Neuron (in vitro differentiated cells): Measurements from ENCODE around the gene USP31.

Source experiments
- H2AFZ ChIP-seq: one replicate; pipeline ENCODE4 v1.6.1; 2013; ENCODE audit warnings: low read depth, mild to moderate bottlenecking, inconsistent platforms, low read length, moderate library complexity
- H3K27me3 ChIP-seq: one replicate; pipeline ENCODE4 v1.6.1; 2013; ENCODE audit warnings: low read length; ENCODE audit not compliant: insufficient read depth
- H3K36me3 ChIP-seq: one replicate; pipeline ENCODE4 v1.6.1; 2013; ENCODE audit warnings: low read length; ENCODE audit not compliant: insufficient read depth
- H3K4me1 ChIP-seq: one replicate; pipeline ENCODE4 v1.6.1; 2013; ENCODE audit warnings: low read length; ENCODE audit not compliant: insufficient read depth
- H3K4me3 ChIP-seq: 2 replicates; pipeline ENCODE4 v1.5.1; 2013; ENCODE audit warnings: mild to moderate bottlenecking, low read length, moderate library complexity
- H3K9me3 ChIP-seq: one replicate; pipeline ENCODE4 v1.6.1; 2013; ENCODE audit warnings: low read length

The USP31 gene

GRCh38 chr16:23071196-23072083 is 77.8 kb downstream of the USP31 start:
- Histone ChIP-seq H3K9me3 (no peaks in the 10 kb centered on the region), H3K4me1 (peaks cover 4% of the 10 kb centered on the region), H3K27me3 (no peaks in the 10 kb centered on the region), H3K36me3 (peaks cover 53% of the 10 kb centered on the region), H3K4me3 (no peak overlapping the region), H2AFZ (no peak overlapping the region)

DNA sequence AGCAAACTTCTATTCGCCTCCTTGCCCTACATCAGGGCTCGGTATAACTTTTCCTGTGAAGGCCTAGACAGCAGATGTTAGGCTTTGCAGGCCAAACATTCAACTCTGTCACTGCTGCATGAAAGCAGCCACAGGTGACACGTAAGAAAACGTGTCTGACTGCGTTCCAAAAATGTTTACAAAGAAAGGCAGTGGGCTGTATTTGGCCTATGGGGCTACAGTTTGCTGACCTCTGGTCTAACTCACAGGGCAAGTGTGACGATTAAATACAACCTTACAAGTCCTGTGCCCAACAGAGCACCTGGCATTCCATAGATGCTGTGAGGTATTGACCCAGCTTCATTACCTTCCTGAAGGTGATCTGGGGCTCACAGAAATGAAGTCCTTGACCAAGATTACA is 79.4 kb downstream of the USP31 start:
- H3K36me3 ChIP-seq = peaks cover 53% of the 10 kb centered on the region
- peaks cover 4% of the 10 kb centered on the region for H3K4me1 ChIP-seq
- no peaks in the 10 kb centered on the region for H3K9me3 ChIP-seq
- H2AFZ ChIP-seq = no peak overlapping the region
- H3K4me3 ChIP-seq = no peak overlapping the region
- H3K27me3 ChIP-seq = no peaks in the 10 kb centered on the region

DNA sequence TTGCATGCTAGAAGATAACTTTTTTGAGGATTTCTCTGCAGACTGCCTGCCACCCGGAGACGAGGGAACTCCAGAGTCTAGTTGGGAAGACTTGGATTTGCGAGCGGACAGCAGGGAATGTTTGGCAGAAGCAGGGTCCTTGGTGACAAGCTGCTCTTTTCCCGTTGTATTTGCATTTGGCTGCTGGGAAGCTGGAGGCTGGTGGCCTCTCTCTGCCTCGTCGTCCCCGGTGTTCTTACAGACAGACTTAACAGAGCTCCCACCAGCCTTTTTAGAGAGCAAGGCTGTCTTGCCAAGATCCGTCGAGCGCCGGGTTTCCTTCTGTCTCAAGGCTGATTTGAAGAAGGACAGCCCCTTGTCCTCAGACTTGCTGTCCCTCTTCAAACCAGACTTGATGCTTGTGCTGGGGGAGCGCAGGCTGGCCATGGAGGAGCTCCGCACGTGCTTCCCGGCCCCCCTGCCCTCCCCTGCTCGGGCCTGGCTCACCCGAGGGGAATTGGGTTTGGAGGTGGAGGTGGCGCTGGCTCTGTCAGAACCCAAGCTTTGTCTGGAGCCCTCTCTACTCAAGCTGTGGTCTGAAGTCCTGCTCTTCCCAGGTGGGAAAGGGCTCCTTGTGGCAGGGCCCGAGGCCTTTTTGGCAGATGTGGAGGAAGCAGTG is 81.0 kb downstream of the USP31 start:
- Histone ChIP-seq H3K9me3 (no peaks in the 10 kb centered on the region), H3K4me1 (peaks cover 4% of the 10 kb centered on the region), H3K36me3 (peaks cover 44% of the 10 kb centered on the region), H3K27me3 (no peaks in the 10 kb centered on the region), H2AFZ (no peak overlapping the region), H3K4me3 (no peak overlapping the region)

GRCh38 chr16:23066676-23067075 is 82.6 kb downstream of the USP31 start:
- Histone ChIP-seq H3K9me3 (no peaks in the 10 kb centered on the region), H3K36me3 (peaks cover 33% of the 10 kb centered on the region), H3K4me3 (no peak overlapping the region), H2AFZ (no peak overlapping the region), H3K4me1 (no peaks in the 10 kb centered on the region), H3K27me3 (no peaks in the 10 kb centered on the region)

DNA sequence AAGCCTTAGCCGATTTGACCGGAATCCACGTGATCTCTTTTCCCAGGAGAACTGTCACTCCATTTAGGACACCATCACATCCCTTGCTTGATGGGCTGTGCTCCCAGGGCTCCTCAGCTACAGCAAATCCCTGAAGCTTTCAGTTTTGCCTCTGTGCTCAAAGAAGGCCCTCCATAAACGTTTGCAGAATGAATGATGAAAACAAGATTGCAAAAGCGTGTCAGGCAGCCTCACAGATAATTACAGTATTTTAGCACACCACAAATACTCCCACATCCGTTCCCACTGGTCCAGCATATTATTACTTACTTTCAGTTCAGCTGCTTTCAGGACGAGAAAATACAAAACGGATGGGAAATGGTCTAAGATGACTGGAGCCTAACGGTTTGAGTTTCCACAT is 84.6 kb downstream of the USP31 start:
- Histone ChIP-seq H2AFZ (no peak overlapping the region), H3K27me3 (no peaks in the 10 kb centered on the region), H3K4me1 (no peaks in the 10 kb centered on the region), H3K4me3 (no peak overlapping the region), H3K36me3 (peaks cover 22% of the 10 kb centered on the region), H3K9me3 (no peaks in the 10 kb centered on the region)

GRCh38 chr16:23062524-23062923 is 86.7 kb downstream of the USP31 start:
- H3K9me3 ChIP-seq = no peaks in the 10 kb centered on the region
- no peaks in the 10 kb centered on the region for H3K4me1 ChIP-seq
- no peak overlapping the region for H2AFZ ChIP-seq
- H3K27me3 ChIP-seq = no peaks in the 10 kb centered on the region
- no peak overlapping the region for H3K4me3 ChIP-seq
- H3K36me3 ChIP-seq = peaks cover 6% of the 10 kb centered on the region

DNA sequence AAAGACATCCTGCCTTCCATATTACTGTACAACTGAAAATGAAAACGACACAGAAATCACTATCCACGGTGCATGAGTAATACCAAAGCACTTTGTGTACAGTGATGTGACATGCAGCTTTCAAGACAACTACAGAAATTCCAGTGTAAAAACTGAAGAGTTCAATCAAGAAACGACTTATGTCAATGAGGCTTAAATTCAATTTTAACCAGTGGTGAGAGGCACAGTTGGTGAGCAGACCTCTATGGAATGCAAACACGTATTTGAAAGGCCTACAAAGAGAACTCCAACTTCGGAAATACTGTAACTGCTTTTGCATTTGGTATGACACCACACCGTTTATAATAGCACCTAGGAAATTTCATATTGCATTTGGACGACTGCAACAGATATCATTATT is 87.6 kb downstream of the USP31 start:
- H3K36me3 ChIP-seq = peaks cover 2% of the 10 kb centered on the region

GRCh38 chr16:23060458-23061320 is 88.6 kb downstream of the USP31 start:
- Histone ChIP-seq H3K4me3 (no peak overlapping the region), H3K36me3 (no peaks in the 10 kb centered on the region), H3K9me3 (no peaks in the 10 kb centered on the region), H3K27me3 (no peaks in the 10 kb centered on the region), H3K4me1 (no peaks in the 10 kb centered on the region), H2AFZ (no peak overlapping the region)

More for the DNA sequence above, 87.6 kb downstream of the USP31 start:
- H3K4me3 ChIP-seq = no peak overlapping the region
- H3K9me3 ChIP-seq = no peaks in the 10 kb centered on the region
- no peaks in the 10 kb centered on the region for H3K27me3 ChIP-seq
- H3K4me1 ChIP-seq = no peaks in the 10 kb centered on the region
- H2AFZ ChIP-seq = no peak overlapping the region

DNA sequence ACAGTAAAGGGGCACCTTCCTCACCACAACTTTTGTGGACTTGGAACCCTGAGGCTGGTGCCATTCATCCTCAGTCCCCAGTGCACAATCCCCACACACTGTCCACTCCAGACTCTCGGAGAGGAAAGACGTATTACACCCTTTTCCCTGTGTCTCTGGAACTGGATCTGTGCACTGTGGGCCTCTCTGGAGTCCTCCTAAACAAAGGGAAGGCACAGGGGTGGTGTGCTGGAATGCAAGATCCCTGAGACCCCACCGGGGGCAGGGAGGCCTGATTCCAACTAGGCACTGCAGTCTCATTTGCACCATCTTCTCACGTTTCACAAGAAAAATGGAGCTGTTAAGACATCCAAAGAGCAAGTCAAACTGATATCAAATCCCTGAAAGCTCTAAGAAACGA is 89.8 kb downstream of the USP31 start:
- Histone ChIP-seq H3K36me3 (no peaks in the 10 kb centered on the region), H3K9me3 (no peaks in the 10 kb centered on the region), H3K27me3 (no peaks in the 10 kb centered on the region), H3K4me3 (no peak overlapping the region), H3K4me1 (no peaks in the 10 kb centered on the region), H2AFZ (no peak overlapping the region)

GRCh38 chr16:23058576-23058975 is 90.7 kb downstream of the USP31 start:
- Histone ChIP-seq H3K4me1 (no peaks in the 10 kb centered on the region), H2AFZ (no peak overlapping the region), H3K36me3 (no peaks in the 10 kb centered on the region), H3K9me3 (no peaks in the 10 kb centered on the region), H3K4me3 (no peak overlapping the region), H3K27me3 (no peaks in the 10 kb centered on the region)

GRCh38 chr16:23057013-23057596 is 92.1 kb downstream of the USP31 start:
- peaks cover 2% of the 10 kb centered on the region for H3K4me1 ChIP-seq
- no peaks in the 10 kb centered on the region for H3K36me3 ChIP-seq
- H2AFZ ChIP-seq = no peak overlapping the region
- no peak overlapping the region for H3K4me3 ChIP-seq
- H3K27me3 ChIP-seq = no peaks in the 10 kb centered on the region
- no peaks in the 10 kb centered on the region for H3K9me3 ChIP-seq

DNA sequence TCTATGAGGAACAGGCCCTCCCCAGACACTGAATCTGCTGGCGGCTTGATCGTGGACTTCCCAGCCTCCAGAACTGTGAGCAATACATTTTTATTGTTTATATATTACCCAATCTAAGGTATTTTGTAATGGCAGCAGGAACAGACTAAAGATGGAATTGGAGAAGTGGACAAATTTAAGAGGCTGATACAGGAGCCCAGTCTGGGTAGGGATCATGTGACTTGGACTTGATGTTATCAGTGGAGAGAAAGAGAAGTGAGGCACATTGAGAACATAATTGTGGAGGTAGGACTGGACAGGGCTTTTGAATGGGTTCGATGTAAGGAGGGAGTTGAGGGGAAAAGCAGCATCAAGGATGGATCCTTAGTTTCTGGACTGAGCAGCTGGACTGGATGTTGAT is 93.8 kb downstream of the USP31 start:
- H3K4me3 ChIP-seq = no peak overlapping the region
- no peaks in the 10 kb centered on the region for H3K27me3 ChIP-seq
- H3K36me3 ChIP-seq = no peaks in the 10 kb centered on the region
- no peak overlapping the region for H2AFZ ChIP-seq
- H3K9me3 ChIP-seq = no peaks in the 10 kb centered on the region
- H3K4me1 ChIP-seq = peaks cover 9% of the 10 kb centered on the region
